Cardiac fibroblast (primary cell): ENCODE results near the gene MAN1A1.
A peak's percentile ranks its signal among the peaks of the same experiment; 100 is the strongest.

ENCODE experiments used
- DNase-seq, 2 donors: peaks; one replicate each; pipeline versions ENCODE4 v3.0.0 to v3.0.0-alpha.2; 2010; ENCODE audit warnings: low read depth in 2 of 2
- H3K4me3 ChIP-seq, 2 donors: replicated peaks in 1 of 2; 1 replicate in 1 of 2; 2 replicates in 1 of 2; pipeline ENCODE4 v1.5.1; 2011; ENCODE audit warnings: low read depth in 2 of 2, low read length in 2 of 2, mild to moderate bottlenecking in 2 of 2, moderate library complexity in 1 of 2
- CTCF ChIP-seq: IDR thresholded peaks from one replicate; pipeline ENCODE4 v1.5.1; 2011; ENCODE audit warnings: low read depth, mild to moderate bottlenecking, low read length, inconsistent platforms

The MAN1A1 gene

DNA sequence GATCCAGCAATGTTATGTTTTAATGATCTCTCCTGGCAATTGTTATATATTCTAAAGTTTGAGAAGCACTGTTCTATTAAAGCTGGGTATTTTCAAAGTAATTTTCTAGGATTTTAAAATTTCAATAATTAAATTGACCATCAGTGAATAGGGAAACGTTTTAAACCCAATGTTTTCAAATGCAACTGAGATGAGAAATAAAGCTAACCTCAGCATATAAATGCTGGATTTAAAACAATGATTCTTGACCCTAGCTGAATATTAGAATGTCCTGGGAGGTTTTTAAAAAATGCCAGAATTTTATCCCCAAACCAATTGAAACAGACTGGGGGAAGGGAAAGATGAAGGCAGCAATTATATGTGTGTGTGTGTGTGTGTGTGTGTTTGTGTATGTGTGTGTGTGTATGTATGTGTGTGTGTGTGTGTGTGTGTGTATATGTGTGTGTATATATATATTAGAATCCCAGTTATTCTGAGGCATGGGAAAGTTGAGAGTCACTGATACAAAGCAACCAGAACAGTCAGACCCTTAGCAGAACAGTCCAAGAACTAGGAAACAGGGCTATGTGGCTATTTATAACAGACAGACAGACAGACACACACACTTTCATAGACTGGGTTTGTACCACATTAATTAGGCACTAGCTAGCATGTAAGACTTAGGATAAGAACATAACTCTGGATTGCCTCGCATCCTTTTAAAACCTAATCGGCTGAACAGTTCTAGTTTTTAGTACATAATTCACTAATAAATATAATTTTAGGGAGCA is 107.8 kb downstream of the MAN1A1 start:
- no peak for DNase-seq
- TF ChIP-seq CTCF: no peak
- H3K4me3 ChIP-seq: no peak overlapping the region

DNA sequence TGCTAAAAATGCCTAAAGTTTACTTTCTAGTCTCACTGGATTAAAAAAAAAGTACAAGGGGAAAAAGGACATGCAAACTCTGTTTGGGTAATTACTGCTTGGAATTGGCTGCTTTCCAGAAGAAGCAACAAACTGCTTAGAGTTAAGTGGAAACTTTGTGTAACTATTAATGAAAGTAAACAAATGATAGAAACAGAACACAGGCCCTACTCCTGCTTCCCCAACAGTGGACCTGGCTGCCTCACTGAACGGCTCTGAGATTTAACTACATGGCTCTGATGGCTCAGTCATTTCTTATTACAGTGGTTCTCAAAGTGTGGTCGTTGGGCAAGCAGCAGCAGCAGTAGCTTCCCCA is 108.5 kb downstream of the MAN1A1 start:
- TF ChIP-seq CTCF: no peak
- H3K4me3 ChIP-seq: no peak overlapping the region
- DNase-seq: peak; percentile 43 to 67

- peak in 1 of 2 donors; percentile 33 for DNase-seq
- no peak overlapping the region for H3K4me3 ChIP-seq
- no peak for TF ChIP-seq CTCF
Observed at GRCh38 chr6:119240257-119241110, 109.1 kb downstream of the MAN1A1 start.

GRCh38 chr6:119237177-119237715 is 112.3 kb downstream of the MAN1A1 start:
- H3K4me3 ChIP-seq: no peak overlapping the region
- peak in 1 of 2 donors; percentile 55 for DNase-seq
- TF ChIP-seq CTCF: no peak

- no peak for DNase-seq
- TF ChIP-seq CTCF: no peak
- no peak overlapping the region for H3K4me3 ChIP-seq
Observed at GRCh38 chr6:119234941-119235340, 114.6 kb downstream of the MAN1A1 start.

- H3K4me3 ChIP-seq: no peak overlapping the region
- TF ChIP-seq CTCF: no peak
- no peak for DNase-seq
Observed at GRCh38 chr6:119234457-119234856, 115.1 kb downstream of the MAN1A1 start.
